Measurements from ENCODE around the gene ALDH4A1. TPM values are rescaled to one million over a fixed set of nuclear protein-coding genes. Genes with fewer than 3 reads are reported as not detected.

The ALDH4A1 gene, protein sequence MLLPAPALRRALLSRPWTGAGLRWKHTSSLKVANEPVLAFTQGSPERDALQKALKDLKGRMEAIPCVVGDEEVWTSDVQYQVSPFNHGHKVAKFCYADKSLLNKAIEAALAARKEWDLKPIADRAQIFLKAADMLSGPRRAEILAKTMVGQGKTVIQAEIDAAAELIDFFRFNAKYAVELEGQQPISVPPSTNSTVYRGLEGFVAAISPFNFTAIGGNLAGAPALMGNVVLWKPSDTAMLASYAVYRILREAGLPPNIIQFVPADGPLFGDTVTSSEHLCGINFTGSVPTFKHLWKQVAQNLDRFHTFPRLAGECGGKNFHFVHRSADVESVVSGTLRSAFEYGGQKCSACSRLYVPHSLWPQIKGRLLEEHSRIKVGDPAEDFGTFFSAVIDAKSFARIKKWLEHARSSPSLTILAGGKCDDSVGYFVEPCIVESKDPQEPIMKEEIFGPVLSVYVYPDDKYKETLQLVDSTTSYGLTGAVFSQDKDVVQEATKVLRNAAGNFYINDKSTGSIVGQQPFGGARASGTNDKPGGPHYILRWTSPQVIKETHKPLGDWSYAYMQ
- total RNA-seq, result 17.5 TPM

DNA sequence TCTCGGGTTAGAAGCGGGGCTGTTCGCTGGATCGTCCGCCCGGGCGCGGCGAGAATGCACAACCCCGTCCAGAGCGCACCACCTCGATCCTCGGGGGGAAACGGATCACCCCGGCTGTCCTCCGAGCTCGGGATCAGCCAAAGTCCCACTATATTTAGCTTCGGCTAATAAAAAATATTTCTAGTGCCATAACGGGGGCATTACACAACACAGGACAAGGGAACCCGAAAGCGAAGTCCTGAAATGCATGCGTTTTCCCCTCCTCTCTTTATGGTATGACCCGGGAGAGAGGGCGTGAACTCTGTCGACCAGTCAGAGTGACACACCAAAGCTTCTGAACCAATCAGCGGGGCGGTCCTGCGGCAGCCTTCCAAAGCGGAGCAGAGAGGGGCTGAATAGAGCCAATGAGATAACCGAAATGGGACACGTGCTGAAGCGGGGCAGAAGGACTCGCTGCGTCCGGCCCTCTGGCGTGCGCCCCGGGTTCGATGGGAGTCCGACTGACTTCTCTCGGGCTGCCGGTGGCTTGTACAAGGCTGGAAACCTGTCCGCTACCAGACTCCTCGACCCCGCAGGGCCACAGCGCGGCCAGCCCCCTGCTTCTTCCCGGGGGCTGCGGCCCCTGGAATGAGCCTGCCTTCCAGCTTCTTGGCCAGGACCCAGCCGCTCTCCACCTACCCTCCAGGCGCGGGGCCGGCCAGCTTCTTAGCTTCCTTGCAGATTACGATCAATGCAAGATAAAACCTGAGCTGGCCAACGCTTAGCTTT is at the start of gene ALDH4A1:
Gene ALDH4A1 (minus strand): TSS at position 33 of the 768 bp plus-strand sequence. CDS start 32 bp downstream, at position 1.

GRCh38 chr1:18859560-18859959 is 42.8 kb downstream of the ALDH4A1 start, which contains the start of gene TAS1R2:
TAS1R2 (minus strand) TSS chr1:18859660; CDS start chr1:18859660, 0 bp downstream.

Small RNAs within 50 kb of the gene (small RNA-seq; reads per million reads assigned to genes)
- gene MIR1290 (not detected), gene MIR4695 (not detected)

Other genes starting within 250 kb of the ALDH4A1 start
- not detected for gene TAS1R2, start 42.9 kb downstream of the ALDH4A1 start, total RNA-seq
- gene IFFO2, start 54.1 kb upstream of the ALDH4A1 start, total RNA-seq, result 12.2 TPM